GM15510 (cell line): ENCODE results near the gene S100A14.

Experiments used
- POLR2A ChIP-seq: IDR thresholded peaks from 3 replicates; pipeline ENCODE4 v1.6.1; 2011; ENCODE audit warnings: borderline replicate concordance; ENCODE audit not compliant: insufficient read length; ENCODE audit errors: extremely low read depth

S100A14 gene

DNA sequence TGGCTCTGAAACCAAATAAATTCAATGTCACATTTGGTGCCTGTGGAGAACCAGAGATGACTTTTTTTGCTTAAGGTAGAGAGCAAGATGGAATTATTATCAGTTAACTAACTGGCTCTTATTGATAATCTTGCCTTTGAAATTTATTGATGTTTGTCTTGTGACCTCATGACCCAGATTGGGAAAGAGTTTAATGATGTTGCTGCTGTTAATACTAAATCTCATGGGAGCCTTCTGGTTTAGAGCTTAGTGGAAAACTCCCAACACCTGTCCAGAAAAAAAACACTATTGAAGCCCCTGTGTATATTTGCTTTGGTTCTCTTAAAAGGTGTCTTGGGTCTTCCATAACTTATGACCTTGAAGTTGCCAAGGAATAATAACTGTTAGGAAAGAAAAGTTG lies 27.7 kb upstream of the S100A14 start:
- TF ChIP-seq POLR2A = no peak

DNA sequence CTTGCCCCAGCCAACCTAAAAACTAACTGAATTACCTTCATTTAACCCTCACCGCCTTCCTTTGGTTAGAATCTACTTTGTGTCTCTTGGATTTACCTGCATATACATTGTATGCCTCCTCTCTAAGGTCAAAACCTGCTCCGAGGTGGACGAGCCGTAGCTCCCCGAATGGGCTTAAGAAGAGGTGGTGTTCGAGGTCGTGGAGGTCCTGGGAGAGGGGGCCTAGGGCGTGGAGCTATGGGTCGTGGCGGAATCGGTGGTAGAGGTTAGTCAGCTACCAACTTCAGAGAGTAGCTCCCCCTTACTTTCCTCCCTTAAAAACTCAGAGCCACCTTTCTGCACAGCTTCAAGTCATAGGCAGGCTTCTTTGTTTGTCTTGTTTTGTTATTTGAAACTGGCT lies 27.0 kb upstream of the S100A14 start:
- TF ChIP-seq POLR2A = no peak

DNA sequence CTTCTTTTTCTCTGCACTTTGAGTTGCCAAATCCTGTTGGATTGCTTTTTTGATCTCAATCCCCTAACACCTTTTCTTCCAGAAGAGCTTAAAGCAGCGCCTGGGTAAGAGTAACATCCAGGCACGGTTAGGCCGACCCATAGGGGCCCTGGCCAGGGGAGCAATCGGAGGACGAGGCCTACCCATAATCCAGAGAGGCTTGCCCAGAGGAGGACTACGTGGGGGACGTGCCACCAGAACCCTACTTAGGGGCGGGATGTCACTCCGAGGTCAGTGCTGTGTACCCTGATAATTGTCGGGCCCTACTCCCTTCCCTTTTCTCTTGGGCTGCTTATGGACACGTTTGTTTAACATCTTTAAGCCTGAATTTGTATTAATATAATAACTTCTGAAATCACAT lies 26.0 kb upstream of the S100A14 start:
- no peak for TF ChIP-seq POLR2A

DNA sequence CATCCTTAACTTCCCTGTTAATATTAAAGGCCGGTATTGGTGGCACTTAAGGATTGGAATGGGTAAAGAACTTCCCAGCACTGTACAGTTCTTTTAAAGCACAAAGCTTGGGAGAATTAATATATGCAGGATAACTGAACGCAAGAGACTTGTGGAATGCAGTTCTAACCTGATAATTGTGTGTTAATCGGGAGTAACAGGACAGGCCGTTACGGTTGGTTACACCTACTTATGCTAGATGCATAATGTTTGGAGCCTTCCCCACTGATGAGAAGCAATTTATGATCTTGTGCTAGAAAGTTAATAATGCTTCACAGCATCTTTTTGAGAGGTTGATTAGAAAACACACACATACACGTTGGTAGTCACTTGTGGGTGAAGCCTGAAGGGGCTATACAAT lies 24.7 kb upstream of the S100A14 start:
- TF ChIP-seq POLR2A = no peak

DNA sequence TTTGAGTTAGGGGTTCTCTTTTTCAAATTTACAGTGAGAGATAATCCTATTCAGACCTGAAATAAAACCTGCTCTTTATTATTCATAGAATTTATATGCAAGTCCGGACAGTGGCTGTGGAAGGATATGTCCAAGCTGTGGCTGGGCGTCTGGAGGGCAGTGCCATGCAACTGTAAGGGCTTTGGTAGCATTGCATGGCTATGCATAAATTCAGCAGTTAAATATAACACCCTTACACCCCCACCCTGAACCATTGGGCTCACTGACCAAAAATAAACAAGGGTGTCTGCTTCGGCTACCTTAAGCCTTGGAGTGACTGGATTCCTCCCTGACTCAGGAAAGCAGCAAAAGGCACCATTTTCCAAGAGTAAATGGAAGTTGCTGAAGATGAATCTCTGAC lies 23.2 kb upstream of the S100A14 start:
- TF ChIP-seq POLR2A = no peak

DNA sequence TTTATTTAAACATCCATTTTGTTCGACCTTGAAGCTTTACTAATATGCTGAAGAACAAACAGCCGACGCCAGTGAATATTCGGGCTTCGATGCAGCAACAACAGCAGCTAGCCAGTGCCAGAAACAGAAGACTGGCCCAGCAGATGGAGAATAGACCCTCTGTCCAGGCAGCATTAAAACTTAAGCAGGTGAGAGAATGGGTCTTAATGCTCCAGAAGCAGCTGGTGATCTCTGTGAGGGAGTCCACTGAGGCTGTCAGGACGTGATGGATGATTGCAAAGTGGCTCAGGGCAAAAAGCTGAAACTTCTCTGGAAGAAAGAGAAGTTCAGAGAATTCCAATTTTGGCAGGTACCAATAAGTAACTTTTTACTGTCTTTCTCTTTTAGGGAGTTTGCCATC lies 22.1 kb upstream of the S100A14 start:
- no peak for TF ChIP-seq POLR2A

DNA sequence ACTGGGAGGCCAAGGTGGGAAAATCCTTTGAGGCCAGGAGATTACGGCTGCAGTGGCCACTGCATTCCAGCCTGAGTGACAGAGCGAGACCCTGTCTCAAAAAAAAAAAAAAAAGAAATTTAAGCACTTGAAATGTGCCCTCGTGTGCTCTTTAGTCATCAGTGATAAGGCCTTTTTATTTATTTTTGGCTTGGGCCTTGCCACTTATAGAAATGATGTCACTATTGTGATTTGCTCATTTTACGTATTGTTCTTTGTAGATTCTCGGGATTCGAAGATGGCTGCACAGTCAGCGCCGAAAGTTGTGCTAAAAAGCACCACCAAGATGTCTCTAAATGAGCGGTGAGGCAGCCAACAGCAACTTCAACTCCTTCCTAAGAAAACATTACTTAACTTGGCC lies 20.2 kb upstream of the S100A14 start:
- no peak for TF ChIP-seq POLR2A

DNA sequence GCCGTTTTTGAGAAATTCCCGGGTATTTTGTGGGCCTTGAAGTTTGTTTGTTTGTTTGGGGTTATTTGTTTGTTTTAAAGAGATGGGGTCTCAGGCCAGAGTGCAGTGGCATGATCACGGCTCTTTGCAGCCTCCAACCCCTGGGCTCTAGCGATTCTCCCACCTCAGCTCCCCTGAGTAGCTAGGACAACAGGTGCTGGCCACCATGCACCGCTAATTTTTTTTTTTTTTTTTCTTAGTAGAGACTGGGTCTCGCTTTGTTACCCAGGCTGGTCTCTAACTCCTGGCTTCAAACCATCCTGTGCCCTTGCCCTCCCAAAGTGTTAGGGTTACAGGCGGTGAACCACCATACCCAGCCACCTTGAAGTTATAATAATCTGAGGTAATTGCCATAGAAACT lies 19.7 kb upstream of the S100A14 start:
- no peak for TF ChIP-seq POLR2A

DNA sequence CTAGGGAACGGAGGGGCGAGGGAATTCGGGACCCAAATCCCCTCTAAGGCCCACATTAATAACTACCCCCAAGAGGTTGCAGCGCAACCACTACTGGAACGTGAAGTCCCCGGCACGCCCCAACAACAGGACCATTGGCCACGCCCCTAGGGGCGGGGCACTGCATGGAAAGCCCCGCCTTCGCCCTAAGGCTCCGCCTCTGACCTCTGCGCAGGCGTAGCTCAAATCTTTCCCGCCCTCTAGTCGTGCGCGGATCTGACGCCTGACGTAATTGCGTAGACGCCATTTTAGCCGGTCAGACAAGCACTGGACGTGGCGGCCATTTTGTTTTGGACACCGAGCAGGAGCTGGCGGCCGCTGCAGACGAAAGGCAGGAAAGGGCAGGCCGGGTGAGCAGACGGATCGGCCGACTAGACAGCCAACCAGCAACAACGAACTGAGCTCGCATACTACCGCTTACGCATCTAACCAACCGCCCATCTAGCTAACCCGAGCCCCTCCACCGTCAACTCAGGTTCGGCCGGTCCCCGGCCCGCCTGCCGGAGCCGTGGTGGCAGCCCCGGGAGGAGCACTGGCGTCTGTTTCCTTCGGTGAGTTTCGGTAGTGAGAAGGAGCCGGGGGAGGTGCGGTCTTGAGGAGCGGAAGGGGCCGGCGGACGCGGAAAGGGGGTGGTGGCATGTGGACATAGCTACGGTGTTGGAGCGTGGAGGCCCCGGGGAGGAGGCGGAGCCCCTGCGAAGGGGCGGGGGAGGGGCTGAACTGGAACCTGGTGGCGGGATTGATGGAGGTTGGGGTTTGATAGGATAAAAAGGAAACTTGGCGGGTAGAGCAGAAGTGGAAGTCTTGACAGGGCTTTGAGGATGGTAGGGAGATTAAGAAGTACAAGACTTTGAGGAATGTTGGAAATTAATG lies 17.9 kb upstream of the S100A14 start, which contains the start of gene CHTOP:
Gene CHTOP, plus strand, starts transcription at position 313 of the 912 bp plus-strand sequence. CDS start 2,523 bp downstream, outside the sequence.
- TF ChIP-seq POLR2A = peak; percentile 90

DNA sequence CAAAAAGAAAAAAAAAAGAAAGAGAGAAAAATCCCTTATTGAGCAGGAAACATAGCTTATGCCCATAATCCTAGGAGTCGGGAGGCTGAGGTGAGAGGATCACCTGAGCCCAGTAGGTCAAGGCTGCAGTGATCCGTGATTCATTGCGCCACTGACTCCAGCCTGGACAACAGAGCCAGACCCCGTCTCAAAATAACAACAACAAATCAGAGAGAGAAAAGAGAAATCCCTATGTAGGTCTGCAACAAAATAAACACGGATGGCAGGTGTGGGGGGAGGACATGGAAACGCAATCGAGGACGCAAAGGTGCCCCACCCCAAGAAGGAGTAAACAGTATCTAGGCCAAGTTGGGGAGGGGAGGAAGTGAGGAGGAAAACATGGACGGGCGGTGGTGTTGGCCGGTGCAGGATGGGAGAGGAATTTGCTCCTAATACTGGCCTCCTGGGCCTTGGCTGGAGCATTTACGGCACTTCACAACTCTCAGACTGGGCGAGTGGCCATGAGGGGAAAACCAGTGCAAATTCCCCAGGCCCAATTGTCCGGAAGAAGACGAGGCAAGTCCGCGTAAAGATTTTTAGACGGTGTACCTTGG lies 17.1 kb upstream of the S100A14 start:
- no peak for TF ChIP-seq POLR2A

DNA sequence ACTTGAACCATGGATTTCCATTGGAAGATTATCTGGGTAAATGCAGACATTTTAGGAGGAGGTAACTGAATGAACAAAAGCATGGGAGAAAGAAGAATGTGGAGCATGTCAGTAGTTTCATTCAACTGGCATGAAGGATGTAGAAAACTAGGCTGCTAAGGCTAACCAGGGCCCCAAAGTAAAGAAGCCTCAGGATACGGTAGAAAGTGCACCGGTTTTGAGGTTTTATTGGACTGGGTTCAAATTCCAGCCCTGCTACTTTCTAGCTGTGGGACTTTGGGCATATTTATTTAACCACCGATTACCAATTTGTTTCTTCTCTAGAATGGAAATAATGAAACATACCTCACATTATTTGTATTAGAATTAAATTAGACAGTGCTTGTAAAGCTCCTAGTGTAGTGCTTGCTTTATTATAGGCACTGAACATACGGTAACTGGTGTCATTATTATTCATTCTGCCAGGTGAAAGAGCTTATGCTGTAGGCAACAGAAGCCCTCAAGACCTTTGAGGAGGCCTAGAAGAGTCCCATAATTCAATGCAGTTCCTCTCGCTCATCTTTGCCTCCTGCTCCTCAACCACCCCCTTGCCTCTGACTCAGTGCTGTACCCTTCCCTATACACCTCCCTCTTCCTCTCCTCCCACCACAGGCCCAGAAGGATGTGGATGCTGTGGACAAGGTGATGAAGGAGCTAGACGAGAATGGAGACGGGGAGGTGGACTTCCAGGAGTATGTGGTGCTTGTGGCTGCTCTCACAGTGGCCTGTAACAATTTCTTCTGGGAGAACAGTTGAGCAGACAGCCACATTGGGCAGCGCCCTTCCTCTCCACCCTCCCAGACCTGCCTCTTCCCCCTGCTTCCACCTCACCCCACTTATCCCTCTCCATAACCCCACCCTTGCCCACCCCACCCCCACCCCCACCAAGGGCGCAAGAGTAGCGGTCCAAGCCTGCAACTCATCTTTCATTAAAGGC lies 15.2 kb upstream of the S100A14 start:
- no peak for TF ChIP-seq POLR2A

DNA sequence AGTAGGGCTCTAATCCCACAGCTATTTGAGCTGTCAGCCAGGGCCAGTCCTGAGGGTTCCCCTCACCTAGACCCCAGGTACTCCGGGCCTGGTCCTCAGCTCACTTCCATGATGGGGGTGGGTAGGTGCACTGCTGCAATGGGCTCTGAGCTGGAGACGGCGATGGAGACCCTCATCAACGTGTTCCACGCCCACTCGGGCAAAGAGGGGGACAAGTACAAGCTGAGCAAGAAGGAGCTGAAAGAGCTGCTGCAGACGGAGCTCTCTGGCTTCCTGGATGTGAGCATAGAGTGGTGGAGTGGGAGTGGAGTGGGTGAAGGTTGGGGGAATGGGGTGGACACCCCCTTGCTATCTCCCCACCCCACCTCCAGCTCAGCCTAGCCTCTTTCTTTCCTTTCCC lies 14.3 kb upstream of the S100A14 start:
- no peak for TF ChIP-seq POLR2A

DNA sequence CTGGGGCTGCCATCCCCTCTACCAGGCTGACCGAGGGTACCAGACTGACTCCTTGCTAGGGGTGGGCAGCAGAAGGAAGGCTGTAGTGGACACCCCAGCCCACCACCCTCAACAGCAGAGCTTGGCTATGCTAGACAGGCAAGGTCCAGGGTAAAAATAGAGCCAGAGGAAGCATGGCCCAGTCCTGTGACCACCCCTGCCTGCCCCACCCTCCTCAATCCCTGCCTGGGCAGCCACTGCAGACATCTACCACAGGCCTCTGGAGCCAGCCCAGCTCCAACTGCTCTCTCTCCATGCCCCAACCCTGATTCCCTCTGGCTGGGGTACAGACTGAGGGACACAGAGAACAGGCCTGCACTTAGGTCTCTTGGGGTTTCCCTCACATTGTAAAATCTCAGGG lies 13.8 kb upstream of the S100A14 start:
- TF ChIP-seq POLR2A = no peak

DNA sequence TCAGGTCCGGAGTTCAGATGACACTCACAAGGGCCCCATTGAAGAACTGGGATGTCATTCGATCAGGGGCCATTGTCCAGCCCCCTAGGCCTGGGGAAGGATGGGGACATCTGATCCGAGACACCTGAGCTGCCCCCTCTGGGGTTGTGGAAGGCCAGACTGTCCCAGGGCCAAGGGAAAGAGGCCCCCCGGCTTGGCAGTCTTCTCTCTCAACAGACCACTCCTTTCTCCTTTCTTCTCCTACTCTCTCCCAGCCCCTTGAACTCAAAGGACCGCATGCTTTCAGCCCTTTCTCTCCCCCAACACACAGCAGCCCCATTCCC lies 13.2 kb upstream of the S100A14 start:
- no peak for TF ChIP-seq POLR2A

DNA sequence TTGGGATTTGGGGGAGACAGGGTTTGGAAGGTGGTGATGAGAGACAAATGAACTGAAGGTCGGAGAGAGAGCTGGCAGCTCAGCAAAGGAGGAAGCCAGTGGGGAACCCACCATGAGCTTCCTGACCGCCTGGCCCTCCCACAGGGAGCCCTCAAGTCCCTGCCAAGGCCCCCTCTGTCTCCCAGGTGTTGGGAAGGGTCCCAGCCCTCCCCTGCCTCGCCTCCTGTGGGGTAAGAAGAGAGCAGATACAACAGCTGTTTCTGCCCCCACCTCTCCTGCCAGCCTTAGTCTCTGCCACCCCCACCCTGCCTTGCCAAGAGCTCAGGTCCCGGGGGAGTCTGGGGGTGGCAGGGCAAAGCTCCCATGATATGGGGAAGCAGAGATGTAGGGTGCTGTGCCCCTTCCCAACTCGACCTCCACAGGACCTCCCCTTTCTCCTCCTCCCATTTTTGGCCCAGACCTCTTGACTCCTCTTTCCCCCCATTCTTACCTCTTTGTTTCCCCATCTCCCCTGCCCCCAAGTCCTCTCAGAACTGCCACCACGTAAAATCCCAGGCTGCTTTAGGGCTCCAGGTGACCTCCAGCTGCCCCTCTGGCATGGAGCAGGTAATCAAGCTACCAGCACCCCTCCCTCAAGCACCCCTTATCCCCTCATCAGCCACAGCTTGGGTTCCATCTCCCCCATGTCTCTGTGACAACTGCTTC lies 12.7 kb upstream of the S100A14 start:
- no peak for TF ChIP-seq POLR2A
